ENCODE measurements around the gene ANKRD24. TPM values are rescaled to one million over a fixed set of nuclear protein-coding genes. Genes with fewer than 3 reads are reported as not detected.
"Not testable (repeated sequence)": the region's sequence is repeated elsewhere in the genome, so short reads cannot be mapped to it uniquely, and the experiment has no call there.

The ANKRD24 gene
- polyA plus RNA-seq, 1 donor from 2014 or later = 2.8 TPM

GRCh38 chr19:4228765-4229178 is 46.3 kb downstream of the ANKRD24 start:
- TF ChIP-seq, protein P1, sequence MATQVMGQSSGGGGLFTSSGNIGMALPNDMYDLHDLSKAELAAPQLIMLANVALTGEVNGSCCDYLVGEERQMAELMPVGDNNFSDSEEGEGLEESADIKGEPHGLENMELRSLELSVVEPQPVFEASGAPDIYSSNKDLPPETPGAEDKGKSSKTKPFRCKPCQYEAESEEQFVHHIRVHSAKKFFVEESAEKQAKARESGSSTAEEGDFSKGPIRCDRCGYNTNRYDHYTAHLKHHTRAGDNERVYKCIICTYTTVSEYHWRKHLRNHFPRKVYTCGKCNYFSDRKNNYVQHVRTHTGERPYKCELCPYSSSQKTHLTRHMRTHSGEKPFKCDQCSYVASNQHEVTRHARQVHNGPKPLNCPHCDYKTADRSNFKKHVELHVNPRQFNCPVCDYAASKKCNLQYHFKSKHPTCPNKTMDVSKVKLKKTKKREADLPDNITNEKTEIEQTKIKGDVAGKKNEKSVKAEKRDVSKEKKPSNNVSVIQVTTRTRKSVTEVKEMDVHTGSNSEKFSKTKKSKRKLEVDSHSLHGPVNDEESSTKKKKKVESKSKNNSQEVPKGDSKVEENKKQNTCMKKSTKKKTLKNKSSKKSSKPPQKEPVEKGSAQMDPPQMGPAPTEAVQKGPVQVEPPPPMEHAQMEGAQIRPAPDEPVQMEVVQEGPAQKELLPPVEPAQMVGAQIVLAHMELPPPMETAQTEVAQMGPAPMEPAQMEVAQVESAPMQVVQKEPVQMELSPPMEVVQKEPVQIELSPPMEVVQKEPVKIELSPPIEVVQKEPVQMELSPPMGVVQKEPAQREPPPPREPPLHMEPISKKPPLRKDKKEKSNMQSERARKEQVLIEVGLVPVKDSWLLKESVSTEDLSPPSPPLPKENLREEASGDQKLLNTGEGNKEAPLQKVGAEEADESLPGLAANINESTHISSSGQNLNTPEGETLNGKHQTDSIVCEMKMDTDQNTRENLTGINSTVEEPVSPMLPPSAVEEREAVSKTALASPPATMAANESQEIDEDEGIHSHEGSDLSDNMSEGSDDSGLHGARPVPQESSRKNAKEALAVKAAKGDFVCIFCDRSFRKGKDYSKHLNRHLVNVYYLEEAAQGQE (IDR thresholded peaks at IDR 0.05; ENCODE audit: borderline replicate concordance) = no peak
- no peak for TF ChIP-seq MXI1 (conservative IDR thresholded peaks at IDR 0.05; ENCODE audit: poor library complexity, severe bottlenecking)
- no peak for TF ChIP-seq RAD21 (conservative IDR thresholded peaks at IDR 0.05)
- TF ChIP-seq POLR2AphosphoS5 (IDR thresholded peaks at IDR 0.05) = no peak
- no peak for TF ChIP-seq EZH2 (IDR thresholded peaks at IDR 0.05; ENCODE audit: borderline replicate concordance, insufficient read depth, low read length, poor library complexity, severe bottlenecking)
- TF ChIP-seq EP300 (conservative IDR thresholded peaks at IDR 0.05; ENCODE audit: poor library complexity, severe bottlenecking) = no peak
- TF ChIP-seq CTCF (IDR thresholded peaks at IDR 0.05; ENCODE audit: poor library complexity, severe bottlenecking) = no peak
- no peak for TF ChIP-seq TAF1 (IDR thresholded peaks at IDR 0.05; ENCODE audit: low read depth)
- no peak for TF ChIP-seq SMC3 (conservative IDR thresholded peaks at IDR 0.05; ENCODE audit: poor library complexity)
- no peak overlapping the region for H3K9ac ChIP-seq (ENCODE audit: low read length)

DNA sequence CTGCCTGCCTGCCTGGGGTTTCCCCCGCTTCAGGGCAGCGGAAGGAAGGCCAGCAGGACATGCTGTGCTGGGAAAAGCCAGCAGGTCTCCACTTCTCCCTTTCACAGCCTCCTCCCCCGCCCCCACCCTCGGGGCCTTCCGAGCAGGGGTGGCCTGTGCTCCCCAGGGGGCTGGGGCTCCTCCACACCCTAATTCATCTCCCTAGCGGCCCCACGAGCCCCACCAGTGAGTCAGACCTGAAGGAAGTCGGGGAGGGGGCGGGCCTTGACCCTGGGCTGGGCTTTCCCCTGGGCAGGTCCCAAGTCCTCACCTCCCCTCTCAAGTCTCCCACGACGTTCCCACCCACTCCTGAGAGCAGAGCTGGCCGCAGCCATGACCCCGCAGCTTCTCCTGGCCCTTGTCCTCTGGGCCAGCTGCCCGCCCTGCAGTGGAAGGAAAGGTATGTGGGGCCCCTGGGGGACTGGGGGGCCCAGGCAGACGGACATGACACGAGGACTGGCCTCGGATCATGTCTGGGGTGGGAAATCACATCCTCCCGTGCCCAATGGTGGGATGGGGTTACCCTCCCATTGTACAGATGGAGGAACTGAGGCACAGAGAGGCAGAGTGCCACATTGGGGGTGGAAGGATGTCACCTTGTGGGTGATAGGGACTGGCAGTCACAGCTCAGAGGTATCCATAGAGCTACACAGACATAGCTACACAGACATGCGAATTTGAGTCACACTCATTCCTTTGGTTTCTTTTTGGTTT is 46.9 kb downstream of the ANKRD24 start, which contains the start of gene EBI3:
TSS of gene EBI3 (plus strand) at position 345 of the 753 bp plus-strand sequence. CDS start at position 373, 28 bp downstream.
- no peak within 1 kb of the TSS for H3K27ac ChIP-seq (ENCODE audit: low read length)
- H3K27me3 ChIP-seq (ENCODE audit: insufficient read depth, low read depth, low read length) = no peaks in the 10 kb centered on the region
- no peaks in the 10 kb centered on the region for H3K79me2 ChIP-seq (replicated peaks; ENCODE audit: insufficient read depth, low read length)
- H2AFZ ChIP-seq (ENCODE audit: low read depth, low read length) = no peak within 1 kb of the TSS
- H3K4me3 ChIP-seq (ENCODE audit: low read length) = no peak within 1 kb of the TSS
- no peaks in the 10 kb centered on the region for H3K36me3 ChIP-seq (ENCODE audit: insufficient read depth, low read length)
- H3F3A ChIP-seq (ENCODE audit: insufficient read depth, low read length, poor library complexity, severe bottlenecking) = no peaks in the 10 kb centered on the region
- TF ChIP-seq MXI1 (conservative IDR thresholded peaks at IDR 0.05; ENCODE audit: poor library complexity, severe bottlenecking) (no peak), RAD21 (conservative IDR thresholded peaks at IDR 0.05) (no peak), POLR2AphosphoS5 (IDR thresholded peaks at IDR 0.05) (no peak), EZH2 (IDR thresholded peaks at IDR 0.05; ENCODE audit: borderline replicate concordance, insufficient read depth, low read length, poor library complexity, severe bottlenecking) (no peak), SMC3 (conservative IDR thresholded peaks at IDR 0.05; ENCODE audit: poor library complexity) (no peak), TAF1 (IDR thresholded peaks at IDR 0.05; ENCODE audit: low read depth) (no peak), EP300 (conservative IDR thresholded peaks at IDR 0.05; ENCODE audit: poor library complexity, severe bottlenecking) (no peak), CTCF (IDR thresholded peaks at IDR 0.05; ENCODE audit: poor library complexity, severe bottlenecking) (no peak)
- TF ChIP-seq, protein P1 (IDR thresholded peaks at IDR 0.05; ENCODE audit: borderline replicate concordance) = no peak
- H4K20me1 ChIP-seq (ENCODE audit: insufficient read depth) = no peaks in the 10 kb centered on the region
- no peaks in the 10 kb centered on the region for H3K9me2 ChIP-seq (ENCODE audit: insufficient read depth, low read length)
- H3K4me2 ChIP-seq (ENCODE audit: low read length) = no peak within 1 kb of the TSS
- no peak within 1 kb of the TSS for H3K9ac ChIP-seq (ENCODE audit: low read length)
- H3K9me3 ChIP-seq (ENCODE audit: low read length) = no peaks in the 10 kb centered on the region

More at GRCh38 chr19:4228765-4229178, 46.3 kb downstream of the ANKRD24 start:
- no peaks in the 10 kb centered on the region for H3K9me2 ChIP-seq (ENCODE audit: insufficient read depth, low read length)
- H3K27me3 ChIP-seq (ENCODE audit: insufficient read depth, low read depth, low read length) = no peaks in the 10 kb centered on the region
- no peak overlapping the region for H3K27ac ChIP-seq (ENCODE audit: low read length)
- no peaks in the 10 kb centered on the region for H3K79me2 ChIP-seq (replicated peaks; ENCODE audit: insufficient read depth, low read length)
- H3F3A ChIP-seq (ENCODE audit: insufficient read depth, low read length, poor library complexity, severe bottlenecking) = no peaks in the 10 kb centered on the region
- no peak overlapping the region for H3K4me3 ChIP-seq (ENCODE audit: low read length)
- no peak overlapping the region for H2AFZ ChIP-seq (ENCODE audit: low read depth, low read length)
- no peaks in the 10 kb centered on the region for H3K36me3 ChIP-seq (ENCODE audit: insufficient read depth, low read length)
- H3K4me2 ChIP-seq (ENCODE audit: low read length) = no peak overlapping the region
- H3K9me3 ChIP-seq (ENCODE audit: low read length) = no peaks in the 10 kb centered on the region
- no peaks in the 10 kb centered on the region for H4K20me1 ChIP-seq (ENCODE audit: insufficient read depth)

GRCh38 chr19:4230237-4230636 is 47.7 kb downstream of the ANKRD24 start:
- not testable (repeated sequence) for H3K27me3 ChIP-seq (ENCODE audit: insufficient read depth, low read depth, low read length); H3K79me2 ChIP-seq (replicated peaks; ENCODE audit: insufficient read depth, low read length); H3K4me2 ChIP-seq (ENCODE audit: low read length); H3K27ac ChIP-seq (ENCODE audit: low read length); H3F3A ChIP-seq (ENCODE audit: insufficient read depth, low read length, poor library complexity, severe bottlenecking); H3K4me3 ChIP-seq (ENCODE audit: low read length); H4K20me1 ChIP-seq (ENCODE audit: insufficient read depth); H3K9ac ChIP-seq (ENCODE audit: low read length); H3K36me3 ChIP-seq (ENCODE audit: insufficient read depth, low read length); H2AFZ ChIP-seq (ENCODE audit: low read depth, low read length); H3K9me2 ChIP-seq (ENCODE audit: insufficient read depth, low read length); H3K9me3 ChIP-seq (ENCODE audit: low read length)
